T-helper 22 cell (primary cell): Measurements from ENCODE around the gene INAFM2.

ENCODE experiments used
- DNase-seq: peaks from one replicate; pipeline ENCODE4 v3.0.0-alpha.2; 2020; ENCODE audit warnings: low read depth

The INAFM2 gene

DNA sequence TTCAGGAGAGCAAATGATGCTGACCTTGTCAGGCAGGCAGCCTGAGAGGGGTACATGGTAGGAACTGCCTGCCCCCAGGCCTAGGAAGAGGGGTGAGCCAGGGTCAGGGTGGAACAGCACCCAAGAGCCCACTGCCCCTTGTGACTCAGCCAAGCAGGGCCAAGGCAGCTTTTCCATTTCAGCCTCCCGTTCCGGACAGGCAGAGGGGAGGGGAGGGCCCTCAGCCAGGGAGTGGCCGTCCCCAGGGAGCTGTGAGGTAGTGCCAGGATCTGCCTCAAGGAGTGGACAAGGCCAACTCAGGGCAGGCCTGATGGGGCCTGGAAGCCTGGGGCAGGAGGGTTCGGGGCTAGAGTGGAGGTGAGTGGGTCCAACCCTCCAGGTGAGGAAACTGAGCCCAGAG lies 35.5 kb upstream of the INAFM2 start:
- no peak for DNase-seq

GRCh38 chr15:40289140-40289775 lies 34.2 kb upstream of the INAFM2 start:
- no peak for DNase-seq

GRCh38 chr15:40290545-40290917 lies 33.0 kb upstream of the INAFM2 start:
- DNase-seq: no peak

DNA sequence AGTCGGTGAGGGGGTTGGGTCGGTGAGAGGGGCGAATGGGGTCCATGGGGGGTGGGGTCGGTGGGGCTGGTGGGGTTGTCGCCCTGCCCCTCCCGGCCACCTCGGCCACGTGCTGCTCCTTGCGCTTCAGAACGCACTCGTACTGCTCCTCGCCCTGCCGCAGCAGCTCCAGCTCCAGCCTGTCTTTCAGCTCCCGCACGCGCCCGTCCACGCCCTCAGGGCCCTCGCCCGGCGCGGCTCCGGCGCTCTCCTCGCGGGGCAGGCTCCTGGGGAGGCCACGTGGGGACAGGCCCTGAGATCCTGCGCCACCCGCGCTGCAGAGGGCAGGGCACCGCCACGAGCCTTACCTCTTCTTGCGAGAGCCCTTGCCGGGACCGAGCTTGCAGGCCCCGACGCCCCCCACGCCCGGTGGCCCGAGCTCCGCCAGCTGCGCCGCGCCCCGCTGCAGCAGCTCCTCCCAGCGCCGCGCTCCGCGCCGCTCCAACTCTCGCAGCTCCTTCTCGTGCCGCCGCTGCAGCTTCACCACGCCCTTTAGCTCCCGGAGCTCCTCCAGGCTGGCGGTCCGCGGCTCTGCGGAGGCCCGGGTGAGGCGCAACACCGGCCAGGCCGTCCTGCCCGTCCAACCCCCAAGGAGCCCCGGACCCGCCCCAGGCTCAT lies 32.4 kb upstream of the INAFM2 start:
- DNase-seq: no peak

DNA sequence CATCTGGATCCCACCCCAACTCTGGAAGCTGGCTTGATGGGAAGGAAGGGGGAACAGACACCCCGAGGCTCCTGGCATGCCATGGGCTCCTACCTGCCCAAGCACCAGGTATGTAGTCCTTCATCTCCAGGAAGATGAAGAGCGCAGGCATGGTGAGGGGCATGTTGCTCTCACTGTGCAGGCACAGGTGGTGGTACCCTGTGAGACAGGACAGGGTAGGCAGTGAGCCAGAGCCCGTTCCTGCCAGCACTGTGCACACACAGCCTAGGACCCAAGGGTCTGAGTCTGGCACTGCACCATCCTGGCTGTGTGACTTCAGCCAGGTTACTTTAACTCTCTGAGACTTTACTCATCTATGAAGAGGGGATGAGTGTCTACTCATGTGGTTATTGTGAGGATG lies 31.2 kb upstream of the INAFM2 start:
- no peak for DNase-seq

DNA sequence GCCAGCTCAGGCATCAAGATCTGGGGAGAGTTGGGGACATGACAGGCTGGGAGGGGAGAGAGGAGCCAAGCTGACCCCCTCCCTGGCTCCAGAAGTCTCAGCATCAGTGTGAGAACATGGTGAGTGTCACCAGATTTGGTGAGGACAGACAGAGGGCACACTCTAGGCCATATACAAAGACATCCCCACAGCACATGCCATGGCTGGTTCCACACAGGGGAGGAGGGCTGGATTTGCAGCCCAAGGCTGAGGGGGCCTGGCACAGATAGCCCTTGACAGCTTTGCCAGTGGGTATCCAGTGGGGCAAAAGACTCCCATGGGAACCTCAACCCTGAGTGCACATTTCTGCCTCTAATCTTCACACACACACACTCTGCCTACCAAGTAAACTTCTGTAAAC lies 30.5 kb upstream of the INAFM2 start:
- no peak for DNase-seq

DNA sequence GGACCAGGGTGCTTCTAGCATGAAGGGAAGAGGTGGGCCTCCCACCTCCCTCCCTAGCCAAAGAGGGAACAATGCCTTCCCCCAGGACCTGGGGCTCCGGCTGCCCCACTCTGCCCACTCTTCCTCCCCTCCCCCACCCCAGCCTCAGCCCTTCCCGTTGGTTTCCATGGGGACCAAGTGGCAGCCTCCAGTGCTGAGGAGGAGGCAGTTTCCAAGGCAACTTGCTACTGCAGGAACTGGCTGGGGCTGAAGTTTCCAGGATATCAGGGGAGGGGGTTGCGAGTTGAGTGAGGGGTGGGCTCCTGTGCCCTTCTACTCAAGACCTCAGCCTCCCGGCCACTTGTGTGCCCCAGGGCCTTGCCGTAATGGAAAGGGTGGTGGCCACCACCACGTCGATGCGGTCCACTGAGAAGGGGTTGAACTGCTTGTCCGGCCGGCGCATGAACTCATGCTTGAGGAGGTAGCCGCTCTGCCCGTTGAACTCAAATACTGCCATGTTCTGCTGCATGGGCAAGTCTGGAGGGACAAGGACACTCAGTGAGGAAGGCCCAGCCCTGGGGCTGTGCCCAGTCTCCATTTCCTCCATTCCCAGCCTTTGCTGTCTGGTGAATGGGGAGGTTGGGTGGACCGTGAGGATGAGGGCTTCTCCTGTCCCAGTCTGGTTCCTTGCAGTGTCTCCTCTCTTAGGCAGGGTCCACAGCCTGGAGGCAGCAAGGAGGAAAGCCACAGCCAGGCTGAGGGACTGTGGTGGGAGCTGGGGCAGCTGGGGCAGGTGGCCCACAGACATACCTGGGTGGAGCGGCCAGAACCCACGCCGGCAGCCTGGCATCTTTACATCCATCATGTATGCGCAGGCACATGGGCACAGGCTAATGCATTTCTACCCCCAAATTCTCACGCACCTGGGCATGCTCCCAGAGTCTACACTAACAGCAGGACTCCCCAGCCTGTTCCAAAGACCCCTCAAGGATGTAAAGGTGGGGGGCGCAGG lies 29.3 kb upstream of the INAFM2 start:
- DNase-seq: no peak

- DNase-seq: no peak
Observed at GRCh38 chr15:40295297-40295696, 28.2 kb upstream of the INAFM2 start.

DNA sequence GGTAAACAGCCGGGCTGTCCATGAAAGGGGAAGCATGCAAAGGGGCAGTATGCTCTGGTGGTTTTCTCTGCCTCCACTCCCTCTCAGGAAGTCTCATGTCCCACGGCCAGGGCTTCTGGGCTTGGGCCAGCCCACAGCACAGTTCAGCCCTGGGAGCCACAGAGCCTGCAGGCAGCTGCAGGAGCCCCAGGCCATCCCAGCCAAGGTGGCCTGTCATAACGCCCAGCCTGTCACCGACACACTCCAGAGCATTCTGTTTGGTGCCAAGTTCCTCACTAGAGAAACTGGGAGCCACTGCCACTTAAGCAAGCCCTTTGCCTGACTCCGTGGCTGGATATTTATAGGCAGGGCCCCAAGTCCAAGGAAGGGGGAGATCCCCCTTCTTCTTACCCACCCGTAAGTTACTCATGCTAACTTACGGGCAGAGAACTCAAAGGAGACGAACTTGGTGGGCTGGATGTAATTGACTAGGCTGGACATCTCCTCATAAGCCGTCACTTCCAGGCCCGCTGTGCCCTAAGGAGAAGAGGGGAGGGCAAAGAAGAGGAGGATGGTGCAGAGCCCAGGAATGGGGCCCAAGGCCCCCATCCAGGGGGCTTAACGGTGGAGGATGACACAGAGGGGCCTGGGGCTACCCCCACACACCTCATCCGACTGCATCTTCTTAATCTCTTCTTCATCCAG lies 27.5 kb upstream of the INAFM2 start:
- no peak for DNase-seq

GRCh38 chr15:40296561-40297230 lies 26.8 kb upstream of the INAFM2 start:
- DNase-seq: no peak

GRCh38 chr15:40297356-40297755 lies 26.1 kb upstream of the INAFM2 start:
- no peak for DNase-seq

DNA sequence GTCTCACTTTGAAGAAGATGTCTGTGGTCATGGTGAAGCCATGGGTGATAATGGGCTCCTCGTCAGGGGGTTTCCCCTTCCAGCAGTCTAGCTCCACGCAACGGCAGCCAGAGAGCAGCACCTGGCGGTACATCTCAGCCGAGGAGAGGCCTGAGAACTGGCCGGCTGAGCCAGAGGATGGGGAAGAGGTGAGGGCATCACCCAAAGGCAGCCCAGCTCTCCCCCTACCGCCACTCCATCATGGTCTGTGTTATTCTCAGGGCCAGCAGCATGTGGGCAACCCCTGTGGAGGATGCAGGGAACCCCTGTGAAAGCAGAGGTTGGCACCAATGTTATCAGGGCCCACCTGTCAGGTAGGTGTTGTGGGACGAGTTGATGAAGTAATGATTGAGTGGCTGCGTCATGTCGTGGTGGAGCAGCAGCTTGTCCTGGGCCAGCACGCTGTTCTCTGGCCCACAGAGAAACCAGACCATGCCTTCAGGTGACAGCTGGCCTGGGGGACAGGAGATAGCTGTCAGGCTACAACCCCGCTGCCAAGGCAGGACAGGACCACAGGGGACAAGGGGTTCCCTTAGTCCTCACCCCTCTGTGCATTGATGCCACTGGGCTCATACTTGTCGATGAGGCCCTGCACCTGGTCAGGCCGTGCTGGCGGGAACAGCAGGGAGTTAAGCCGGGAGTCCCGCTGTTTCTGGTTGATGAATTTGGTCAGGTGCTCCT lies 25.1 kb upstream of the INAFM2 start:
- no peak for DNase-seq

GRCh38 chr15:40300367-40300766 lies 23.1 kb upstream of the INAFM2 start:
- DNase-seq: no peak

GRCh38 chr15:40300771-40301170 lies 22.7 kb upstream of the INAFM2 start:
- DNase-seq: no peak

DNA sequence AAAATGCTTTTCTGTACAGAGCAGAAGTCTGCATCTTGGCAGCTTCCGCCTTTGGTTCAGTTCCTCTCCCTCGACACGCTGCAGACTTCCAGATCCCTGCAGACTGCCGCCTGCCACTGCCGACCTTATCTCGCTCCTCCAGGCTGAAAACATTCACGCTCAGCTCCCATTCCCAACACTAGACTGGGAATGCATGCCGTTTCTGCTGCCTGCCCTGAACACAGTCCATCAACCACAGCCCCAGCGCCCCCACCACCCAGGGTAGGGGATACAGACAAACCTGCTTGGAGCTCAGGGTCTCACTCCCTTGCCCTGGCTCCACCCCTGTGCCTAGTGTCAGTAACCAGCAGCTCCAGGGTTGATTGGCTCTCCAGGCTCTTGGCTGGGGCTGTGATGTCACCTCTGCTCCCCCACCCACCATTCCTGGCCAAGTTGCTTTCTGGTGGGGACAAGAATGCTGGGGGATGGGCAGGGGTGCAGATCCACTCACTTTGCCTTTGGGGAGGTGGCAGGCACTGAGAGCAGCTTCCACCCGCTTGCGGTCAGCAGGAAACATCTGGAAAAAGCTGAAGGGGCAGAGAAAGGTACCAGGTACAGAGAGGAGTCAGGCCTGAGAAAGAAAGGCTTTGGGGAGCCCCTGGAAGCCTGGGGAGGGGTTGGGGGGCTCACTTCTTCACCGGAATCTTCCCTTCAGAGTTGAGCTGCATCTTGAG lies 21.9 kb upstream of the INAFM2 start:
- no peak for DNase-seq

DNA sequence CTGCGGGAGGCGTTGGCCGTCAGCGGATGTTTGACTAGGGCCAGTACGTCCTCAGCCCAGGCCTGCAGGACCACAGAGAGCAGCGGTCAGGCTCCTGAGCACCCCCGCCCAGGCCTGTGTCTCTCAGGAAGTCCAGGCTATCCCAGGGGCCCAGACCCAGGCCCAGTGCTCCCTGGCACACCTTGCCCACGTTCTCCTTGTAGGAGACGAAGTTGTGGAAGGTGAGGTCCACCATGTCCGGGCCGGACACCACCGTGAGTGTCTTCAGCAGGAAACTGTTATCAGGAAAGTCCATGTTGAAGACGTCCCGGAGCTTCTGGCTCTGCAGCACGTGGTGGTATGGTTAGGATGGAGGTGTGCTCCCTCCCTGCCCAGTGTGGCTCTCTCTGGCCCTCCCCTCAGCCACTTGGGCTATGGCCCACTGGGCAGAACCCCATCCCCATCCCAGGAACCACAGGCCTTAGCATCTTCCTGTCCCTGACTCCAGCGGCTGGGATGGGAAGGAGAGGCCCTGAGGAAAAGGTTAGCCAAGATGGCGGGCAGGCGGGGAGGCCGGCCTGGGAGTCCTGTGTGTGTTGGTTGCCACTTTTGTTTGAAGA lies 21.1 kb upstream of the INAFM2 start:
- no peak for DNase-seq

DNA sequence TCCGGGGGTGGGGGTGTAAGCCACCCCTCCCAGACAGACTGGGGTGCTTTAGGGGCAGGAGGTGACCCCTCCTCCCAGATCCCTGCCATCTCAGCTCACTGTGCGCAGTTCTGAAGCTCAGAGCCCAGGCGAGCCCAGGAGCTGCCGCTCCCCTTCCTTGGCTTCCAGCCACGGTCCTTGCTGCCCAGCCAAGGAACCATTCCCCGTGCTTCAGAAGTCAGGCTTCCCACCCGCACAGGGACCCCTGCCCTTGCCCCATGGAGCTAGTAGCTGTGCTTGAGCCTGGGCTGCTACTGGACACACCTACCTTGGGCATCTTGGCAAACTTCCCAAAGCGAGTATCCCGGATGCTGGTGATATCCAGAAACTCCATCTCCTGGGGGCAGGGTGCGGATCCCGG lies 20.5 kb upstream of the INAFM2 start:
- DNase-seq: no peak

- DNase-seq: no peak
Observed at GRCh38 chr15:40303576-40303975, 19.9 kb upstream of the INAFM2 start.

DNA sequence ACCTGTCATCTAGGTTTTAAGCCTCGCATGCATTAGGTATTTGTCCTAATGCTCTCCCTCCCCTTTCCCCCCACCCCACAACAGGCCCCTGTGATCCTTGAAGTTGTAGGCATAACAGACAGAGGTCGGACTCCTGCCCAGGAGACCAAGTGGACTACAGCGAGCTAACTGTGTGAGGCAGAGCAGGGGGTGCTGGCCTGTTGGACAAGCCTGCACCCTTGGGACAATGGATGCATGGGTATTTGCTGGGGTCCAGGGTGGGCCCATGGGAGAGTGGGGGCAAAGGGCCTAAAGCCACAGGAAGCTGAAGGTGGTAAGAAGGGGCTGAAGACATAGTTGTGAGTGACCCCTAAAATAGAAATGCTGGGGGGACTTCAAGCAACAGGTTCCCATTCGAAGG lies 18.2 kb upstream of the INAFM2 start:
- DNase-seq: no peak

GRCh38 chr15:40306371-40306770 lies 17.1 kb upstream of the INAFM2 start:
- DNase-seq: no peak
